Fibroblast of lung (primary cell): Measurements from ENCODE around the gene CHURC1. TPM values are rescaled to one million over a fixed set of nuclear protein-coding genes. Genes with fewer than 3 reads are reported as not detected.
A peak's percentile ranks its signal among the peaks of the same experiment; 100 is the strongest.

Experiments used
- DNase-seq, 2 donors: peaks; one replicate each; pipeline versions ENCODE4 v3.0.0 to v3.0.0-alpha.2; 2010; ENCODE audit warnings: low read depth in 2 of 2
- H2AFZ ChIP-seq: 2 replicates; pipeline ENCODE4 v1.5.1; 2012; ENCODE audit warnings: low read length, control low read depth, inconsistent platforms
- H3K27ac ChIP-seq: 2 replicates; pipeline ENCODE4 v1.5.1; 2011; ENCODE audit warnings: low read length, control low read depth; ENCODE audit not compliant: insufficient read depth
- H3K27me3 ChIP-seq: 2 replicates; pipeline ENCODE4 v1.5.1; 2011; ENCODE audit warnings: mild to moderate bottlenecking, low read length; ENCODE audit not compliant: control insufficient read depth, insufficient read depth
- H3K36me3 ChIP-seq: 2 replicates; pipeline ENCODE4 v1.5.1; 2011; ENCODE audit warnings: low read length; ENCODE audit not compliant: control insufficient read depth, insufficient read depth
- H3K4me1 ChIP-seq: 2 replicates; pipeline ENCODE4 v1.5.1; 2011; ENCODE audit warnings: low read length; ENCODE audit not compliant: control insufficient read depth, insufficient read depth; ENCODE audit errors: extremely low read depth
- H3K4me2 ChIP-seq: 2 replicates; pipeline ENCODE4 v1.5.1; 2011; ENCODE audit warnings: low read length, control low read depth; ENCODE audit not compliant: insufficient read depth; ENCODE audit errors: extremely low read depth
- H3K4me3 ChIP-seq, 4 experiments: fragments of 200-600 bp in 1 of 4; sonication (generic) in 1 of 4; replicated peaks in 1 of 4; 2 replicates each; pipeline ENCODE4 v1.5.1; 2011 to 2016; ENCODE audit warnings: low read length in 4 of 4, low read depth in 3 of 4, mild to moderate bottlenecking in 3 of 4, control low read depth in 2 of 4, inconsistent platforms in 1 of 4, mixed read lengths in 1 of 4; ENCODE audit not compliant: insufficient read depth in 1 of 4; ENCODE audit errors: control extremely low read depth in 1 of 4
- H3K79me2 ChIP-seq: 2 replicates; pipeline ENCODE4 v1.5.1; 2012; ENCODE audit warnings: mild to moderate bottlenecking, low read length, inconsistent platforms; ENCODE audit not compliant: control insufficient read depth, insufficient read depth
- H3K9ac ChIP-seq: 2 replicates; pipeline ENCODE4 v1.5.1; 2011; ENCODE audit warnings: mild to moderate bottlenecking, low read length, control low read depth; ENCODE audit not compliant: insufficient read depth
- H3K9me3 ChIP-seq: 2 replicates; pipeline ENCODE4 v1.5.1; 2012; ENCODE audit warnings: low read depth, low read length; ENCODE audit not compliant: control insufficient read depth, insufficient read depth
- H4K20me1 ChIP-seq: 2 replicates; pipeline ENCODE4 v1.5.1; 2011; ENCODE audit warnings: low read length; ENCODE audit not compliant: control insufficient read depth, insufficient read depth; ENCODE audit errors: extremely low read depth
- CTCF ChIP-seq, 2 donors: IDR thresholded peaks in 1 of 2; conservative IDR thresholded peaks in 1 of 2; 1 replicate in 1 of 2; 2 replicates in 1 of 2; pipeline ENCODE4 v1.5.1; 2011 to 2012; ENCODE audit warnings: low read length in 2 of 2, control low read depth in 1 of 2, inconsistent platforms in 1 of 2, low read depth in 1 of 2, mild to moderate bottlenecking in 1 of 2
- EZH2 ChIP-seq: IDR thresholded peaks from 2 replicates; pipeline ENCODE4 v1.5.1; 2012; ENCODE audit warnings: low read length, control low read depth, mild to moderate bottlenecking; ENCODE audit errors: missing control alignments
- polyA plus RNA-seq, 2 donors: library from polyadenylated mRNA; depleted of rRNA in 1 of 2; stranded (reverse) in 1 of 2; unstranded in 1 of 2; fragments of >200 nt; gene quantifications; 2 replicates each; pipeline ENCODE4 v1.2.1, GENCODE V29; 2011 to 2012; ENCODE audit warnings: missing spikeins in 1 of 2
- total RNA-seq: library from RNA; depleted of rRNA; stranded (reverse); fragments of >200 nt; gene quantifications from 2 replicates; pipeline ENCODE4 v1.2.1, GENCODE V29; 2014

Gene CHURC1
- total and polyA plus RNA-seq, 2 donors (not counting 1 experiment from before 2014, with no cell fraction given) = 38.6 to 89.5 TPM

GRCh38 chr14:64899958-64900357, 14.3 kb upstream of the CHURC1 start:
- Histone ChIP-seq H3K9me3 (no peaks in the 10 kb centered on the region), H4K20me1 (no peaks in the 10 kb centered on the region), H3K36me3 (no peaks in the 10 kb centered on the region), H3K4me2 (no peak overlapping the region), H2AFZ (no peak overlapping the region), H3K27me3 (peaks cover 8% of the 10 kb centered on the region), H3K79me2 (no peaks in the 10 kb centered on the region), H3K27ac (no peak overlapping the region), H3K4me1 (no peaks in the 10 kb centered on the region), H3K4me3 (no peak overlapping the region), H3K9ac (no peak overlapping the region)
- peak in 1 of 2 donors; percentile 43 for DNase-seq
- TF ChIP-seq EZH2 = no peak

GRCh38 chr14:64906022-64906421, 8.2 kb upstream of the CHURC1 start:
- Histone ChIP-seq H3K27me3 (peaks cover 7% of the 10 kb centered on the region), H3K9me3 (no peaks in the 10 kb centered on the region), H3K36me3 (no peaks in the 10 kb centered on the region), H3K4me3 (no peak overlapping the region), H3K27ac (no peak overlapping the region), H3K9ac (no peak overlapping the region), H3K4me1 (no peaks in the 10 kb centered on the region), H4K20me1 (no peaks in the 10 kb centered on the region), H3K4me2 (no peak overlapping the region), H2AFZ (no peak overlapping the region), H3K79me2 (no peaks in the 10 kb centered on the region)
- TF ChIP-seq CTCF (conservative IDR thresholded peaks at IDR 0.05 in 1 of 2, IDR thresholded peaks at IDR 0.05 in 1 of 2; ENCODE audit: low read depth in 1 of 2, low read length in 2 of 2) (no peak), EZH2 (no peak)
- DNase-seq = no peak

- Histone ChIP-seq H3K4me2 (no peak overlapping the region), H3K27me3 (peaks cover 3% of the 10 kb centered on the region), H2AFZ (no peak overlapping the region), H3K9me3 (no peaks in the 10 kb centered on the region), H3K27ac (no peak overlapping the region), H3K9ac (no peak overlapping the region), H3K4me1 (peaks cover 5% of the 10 kb centered on the region), H3K79me2 (peaks cover 17% of the 10 kb centered on the region), H3K36me3 (no peaks in the 10 kb centered on the region), H4K20me1 (no peaks in the 10 kb centered on the region), H3K4me3 (no peak overlapping the region)
- TF ChIP-seq EZH2 (no peak), CTCF (conservative IDR thresholded peaks at IDR 0.05 in 1 of 2, IDR thresholded peaks at IDR 0.05 in 1 of 2; ENCODE audit: low read depth in 1 of 2, low read length in 2 of 2) (peak; percentile 77 to 87)
- DNase-seq = peak; percentile 32 to 59
These were observed 3.3 kb upstream of the CHURC1 start for GRCh38 chr14:64910847-64911495.
